GM10266 (cell line): ENCODE results near the gene SNX32.

ENCODE experiments used
- DNase-seq: peaks from one replicate; pipeline ENCODE4 v3.0.0; 2012; ENCODE audit errors: extremely low spot score
- TF ChIP-seq, protein P1 (sequence below): IDR thresholded peaks from 2 replicates; pipeline ENCODE4 v1.5.1; 2012; ENCODE audit warnings: mild to moderate bottlenecking, low read depth; ENCODE audit not compliant: control insufficient read depth, insufficient read depth; ENCODE audit errors: missing control alignments

SNX32 gene

DNA sequence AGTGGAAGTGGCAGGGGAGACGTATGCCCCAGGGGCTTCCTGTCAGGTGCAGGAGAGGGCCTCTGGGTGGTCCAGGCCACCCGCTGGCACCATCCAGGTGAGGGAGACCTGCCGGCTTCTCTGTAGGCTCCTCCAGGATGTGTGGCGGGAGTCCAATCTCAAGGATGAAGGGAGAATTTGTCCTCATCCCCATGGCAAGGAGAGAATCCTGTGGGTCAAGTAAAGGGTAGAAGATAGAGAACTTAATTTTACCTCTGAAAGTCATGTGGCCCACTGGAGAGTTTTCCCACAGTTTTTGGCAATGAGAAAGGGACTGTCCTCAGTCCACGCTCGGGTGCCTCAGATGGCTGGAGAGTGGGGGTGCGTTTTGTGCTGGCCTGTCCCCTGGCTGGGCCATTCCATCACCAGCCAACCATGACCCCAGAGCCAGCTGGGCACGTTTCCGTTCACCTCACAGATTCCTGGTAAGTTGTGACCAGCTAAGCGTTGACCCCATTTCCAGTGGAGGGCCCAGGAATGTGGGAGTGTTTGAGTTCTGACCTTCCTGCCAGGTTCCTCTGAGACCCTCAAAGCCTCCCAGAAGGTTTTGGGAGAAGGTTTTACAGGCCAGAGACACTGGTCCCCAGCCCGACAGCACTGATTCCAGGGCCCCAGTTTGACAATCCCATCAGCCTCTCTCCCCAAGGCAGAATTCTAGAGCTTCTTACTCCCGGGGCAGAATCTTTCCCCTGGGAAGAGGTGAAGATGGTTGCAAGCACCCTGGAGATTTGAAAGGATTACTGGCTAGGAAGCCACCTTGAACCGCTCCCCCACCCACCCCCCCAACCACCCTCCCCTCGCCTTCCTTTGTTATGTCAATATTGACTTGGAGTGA lies 44.3 kb upstream of the SNX32 start:
- DNase-seq: no peak
- TF ChIP-seq, protein P1, sequence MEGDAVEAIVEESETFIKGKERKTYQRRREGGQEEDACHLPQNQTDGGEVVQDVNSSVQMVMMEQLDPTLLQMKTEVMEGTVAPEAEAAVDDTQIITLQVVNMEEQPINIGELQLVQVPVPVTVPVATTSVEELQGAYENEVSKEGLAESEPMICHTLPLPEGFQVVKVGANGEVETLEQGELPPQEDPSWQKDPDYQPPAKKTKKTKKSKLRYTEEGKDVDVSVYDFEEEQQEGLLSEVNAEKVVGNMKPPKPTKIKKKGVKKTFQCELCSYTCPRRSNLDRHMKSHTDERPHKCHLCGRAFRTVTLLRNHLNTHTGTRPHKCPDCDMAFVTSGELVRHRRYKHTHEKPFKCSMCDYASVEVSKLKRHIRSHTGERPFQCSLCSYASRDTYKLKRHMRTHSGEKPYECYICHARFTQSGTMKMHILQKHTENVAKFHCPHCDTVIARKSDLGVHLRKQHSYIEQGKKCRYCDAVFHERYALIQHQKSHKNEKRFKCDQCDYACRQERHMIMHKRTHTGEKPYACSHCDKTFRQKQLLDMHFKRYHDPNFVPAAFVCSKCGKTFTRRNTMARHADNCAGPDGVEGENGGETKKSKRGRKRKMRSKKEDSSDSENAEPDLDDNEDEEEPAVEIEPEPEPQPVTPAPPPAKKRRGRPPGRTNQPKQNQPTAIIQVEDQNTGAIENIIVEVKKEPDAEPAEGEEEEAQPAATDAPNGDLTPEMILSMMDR: no peak

DNA sequence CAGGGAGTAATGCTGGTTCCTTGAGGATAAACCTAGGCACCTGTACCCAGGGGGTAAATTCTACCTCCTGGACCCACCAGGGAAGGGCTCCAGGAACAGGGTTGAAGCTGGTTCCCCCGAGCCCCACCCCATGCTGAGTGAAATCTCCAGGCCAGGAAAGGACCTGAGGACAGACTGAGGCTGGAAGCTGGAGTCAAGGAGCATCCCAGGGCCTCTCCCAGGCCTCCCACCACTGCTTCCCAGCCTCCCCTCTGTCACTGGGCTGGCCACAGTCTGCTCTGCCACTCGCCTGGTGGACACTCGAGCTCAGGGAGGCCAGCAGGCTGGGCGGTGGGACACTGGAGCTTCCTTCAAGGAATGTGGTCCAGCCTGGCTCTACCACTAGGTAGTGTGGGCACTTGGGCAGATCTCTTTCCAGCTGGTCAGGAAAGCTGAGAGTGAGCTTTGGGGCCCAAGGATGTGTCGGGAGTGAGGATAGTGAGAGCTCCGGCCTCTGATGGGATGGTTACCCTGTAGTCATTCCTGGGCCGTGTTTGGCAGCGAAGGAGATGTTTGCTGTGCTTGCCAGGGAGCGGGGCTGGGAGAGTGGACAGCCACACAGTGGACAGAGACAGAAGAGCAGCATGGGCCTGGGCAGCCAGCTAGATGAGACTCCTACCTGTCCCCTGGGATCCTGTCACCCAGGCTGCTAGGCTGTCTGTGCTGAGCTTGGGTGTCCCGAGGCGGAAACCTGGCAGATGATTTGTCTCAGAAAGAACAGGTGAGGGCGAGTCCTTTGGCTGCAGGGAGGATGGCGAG lies 43.5 kb upstream of the SNX32 start:
- TF ChIP-seq, protein P1: no peak
- no peak for DNase-seq

DNA sequence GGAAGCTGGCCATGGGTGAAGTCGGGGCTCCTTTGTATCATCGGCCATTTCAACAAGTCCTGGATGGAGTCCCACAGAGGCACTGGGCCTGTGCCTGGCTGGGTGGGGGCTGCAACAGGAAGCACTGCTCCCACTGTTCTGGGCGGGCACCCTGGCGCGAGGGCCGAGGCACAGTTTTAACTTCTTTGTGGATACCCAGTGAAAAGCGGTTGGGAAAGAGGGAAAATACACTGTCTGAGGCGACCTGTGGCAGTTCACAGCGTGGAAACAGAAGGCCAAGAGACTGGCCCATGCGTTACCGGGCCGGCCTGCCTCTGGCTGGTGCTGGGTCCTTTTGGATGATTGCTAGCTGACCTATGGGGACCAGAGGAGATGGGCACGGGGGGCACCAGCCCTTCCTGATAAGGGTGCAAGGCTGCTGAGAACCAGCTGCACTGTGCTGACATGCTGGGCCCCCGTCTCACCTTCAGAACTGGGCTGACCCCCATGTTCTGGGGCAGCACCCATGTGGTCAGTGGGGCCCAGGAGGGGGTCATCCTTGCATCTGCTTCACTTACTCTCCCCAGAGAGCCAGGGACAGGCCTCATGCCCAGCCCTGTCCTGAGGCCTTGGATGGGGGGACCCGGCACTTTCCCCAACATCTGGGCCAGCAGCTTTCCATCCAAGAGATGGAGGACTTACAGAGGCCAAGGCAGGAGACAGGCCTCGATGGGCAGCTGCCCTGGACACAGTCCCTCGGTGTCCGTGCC lies 42.7 kb upstream of the SNX32 start:
- TF ChIP-seq, protein P1: no peak
- no peak for DNase-seq

DNA sequence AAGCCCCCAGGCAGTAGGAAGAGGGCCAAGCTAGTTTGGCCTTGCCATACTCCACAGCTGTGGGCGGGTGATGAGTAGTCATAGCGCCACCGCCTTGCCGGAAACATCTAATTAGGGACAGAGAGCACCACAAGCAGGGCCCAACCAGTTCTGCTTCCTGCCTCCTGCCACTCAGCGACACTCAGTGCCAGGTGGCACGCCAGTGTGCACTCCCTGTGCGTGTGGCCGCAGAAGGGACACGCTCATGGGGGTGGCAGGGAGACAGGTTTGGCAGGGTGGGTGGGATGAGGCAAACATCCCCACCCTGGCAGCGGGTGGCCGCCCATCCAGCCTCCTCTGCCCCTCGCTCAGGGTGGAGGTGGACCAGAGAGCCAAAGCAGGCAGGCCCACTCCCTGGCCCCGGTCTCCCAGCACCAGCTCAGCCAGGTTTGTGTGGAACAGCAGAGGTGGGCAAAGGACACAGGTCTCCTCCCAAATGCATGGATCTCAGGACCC lies 42.0 kb upstream of the SNX32 start:
- DNase-seq: peak; percentile 81

DNA sequence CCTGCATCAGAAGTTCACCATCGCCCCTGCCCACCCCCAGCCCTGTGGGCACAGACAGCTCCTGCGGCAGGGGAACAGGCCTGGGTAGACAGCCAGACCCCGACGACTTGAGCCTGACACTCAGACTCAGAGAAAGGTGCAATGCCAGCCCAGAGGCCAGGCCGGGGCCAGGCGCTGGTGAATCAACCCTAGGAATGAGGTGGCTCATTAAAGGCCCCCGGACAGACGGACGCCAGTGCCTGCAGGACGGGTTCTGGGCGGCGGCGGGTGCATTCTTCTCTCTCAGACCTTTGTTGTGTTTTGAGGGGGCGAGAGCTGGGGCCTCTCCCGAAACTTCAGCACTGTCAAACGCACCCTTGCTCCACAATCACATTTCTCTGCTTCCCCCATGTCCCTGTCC lies 41.3 kb upstream of the SNX32 start:
- TF ChIP-seq, protein P1: no peak
- DNase-seq: no peak

More for the DNA sequence above, 42.0 kb upstream of the SNX32 start:
- TF ChIP-seq, protein P1: no peak

DNA sequence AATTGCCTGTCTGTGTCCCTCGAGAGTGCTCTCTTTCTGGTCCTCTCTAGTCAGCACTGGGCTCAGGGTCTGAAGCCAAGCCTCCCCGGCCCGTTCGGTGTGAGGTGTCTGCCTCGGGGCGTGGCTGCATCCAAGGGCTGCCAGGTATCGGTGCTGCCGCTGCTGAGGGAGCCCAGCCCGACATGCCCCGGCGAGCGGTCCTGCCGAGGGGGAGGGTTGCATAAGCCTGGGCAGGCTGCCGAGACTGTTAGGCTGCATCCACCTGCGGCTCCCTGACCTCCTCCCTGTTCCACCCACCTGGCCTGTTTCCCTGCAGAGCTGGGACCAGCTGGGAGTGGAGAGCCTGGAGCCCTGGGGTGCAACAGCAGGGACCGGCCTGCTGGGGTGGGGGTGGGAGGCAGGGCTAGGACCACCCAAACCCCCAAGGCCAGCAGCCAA lies 40.6 kb upstream of the SNX32 start:
- DNase-seq: no peak
- TF ChIP-seq, protein P1: no peak
